Liver (tissue), 9 donors: ENCODE results near the gene SLC7A14. TPM values are rescaled to one million over a fixed set of nuclear protein-coding genes. Genes with fewer than 3 reads are reported as not detected.

ENCODE experiments used
- DNase-seq: peaks from one replicate; pipeline ENCODE4 v3.0.0-alpha.2; 2017; ENCODE audit warnings: low spot score
- H3K27ac ChIP-seq, 2 donors: one replicate each; pipeline ENCODE4 v1.7.0; 2013; ENCODE audit warnings: inconsistent platforms in 2 of 2, low read length in 2 of 2, control low read depth in 1 of 2, low read depth in 1 of 2, mild to moderate bottlenecking in 1 of 2
- H3K27me3 ChIP-seq, 4 donors: one replicate each; pipeline versions ENCODE4 v1.6.1 to v1.7.0; 2013; ENCODE audit warnings: low read length in 3 of 4, inconsistent platforms in 1 of 4, mild to moderate bottlenecking in 1 of 4, moderate library complexity in 1 of 4; ENCODE audit not compliant: control insufficient read depth in 4 of 4, insufficient read depth in 4 of 4
- H3K36me3 ChIP-seq, 4 donors: one replicate each; pipeline versions ENCODE4 v1.6.1 to v1.7.0; 2013; ENCODE audit warnings: low read length in 3 of 4, mild to moderate bottlenecking in 3 of 4, low read depth in 1 of 4, moderate library complexity in 1 of 4; ENCODE audit not compliant: control insufficient read depth in 4 of 4, insufficient read depth in 3 of 4
- H3K4me1 ChIP-seq, 4 donors: one replicate each; pipeline versions ENCODE4 v1.6.1 to v1.7.0; 2013; ENCODE audit warnings: low read length in 3 of 4, mild to moderate bottlenecking in 3 of 4, moderate library complexity in 1 of 4; ENCODE audit not compliant: control insufficient read depth in 4 of 4, insufficient read depth in 4 of 4
- H3K4me3 ChIP-seq, 3 donors: one replicate each; pipeline versions ENCODE4 v1.6.1 to v1.7.0; 2013; ENCODE audit warnings: low read length in 3 of 3, control low read depth in 1 of 3, low read depth in 1 of 3, mild to moderate bottlenecking in 1 of 3
- H3K9ac ChIP-seq, 2 donors: one replicate each; pipeline ENCODE4 v1.7.0; 2013; ENCODE audit warnings: low read length in 2 of 2, mild to moderate bottlenecking in 2 of 2, moderate library complexity in 2 of 2, control low read depth in 1 of 2, low read depth in 1 of 2
- H3K9me3 ChIP-seq, 4 donors: one replicate each; pipeline versions ENCODE4 v1.6.1 to v1.7.0; 2013; ENCODE audit warnings: low read length in 3 of 4; ENCODE audit not compliant: control insufficient read depth in 4 of 4
- EGR1 ChIP-seq, 2 donors: IDR thresholded peaks; 2 replicates each; pipeline ENCODE4 v1.6.1; 2016 to 2018; ENCODE audit warnings: antibody characterized with exemption in 2 of 2, low read depth in 2 of 2
- FOXA1 ChIP-seq: IDR thresholded peaks from 2 replicates; pipeline ENCODE4 v1.6.1; 2016; ENCODE audit warnings: antibody characterized with exemption
- GABPA ChIP-seq, 2 donors: IDR thresholded peaks in 1 of 2; conservative IDR thresholded peaks in 1 of 2; 2 replicates each; pipeline ENCODE4 v1.6.1; 2016; ENCODE audit warnings: antibody characterized with exemption in 2 of 2, mild to moderate bottlenecking in 1 of 2, moderate library complexity in 1 of 2
- HNF4A ChIP-seq, 2 donors: conservative IDR thresholded peaks; 2 replicates each; pipeline ENCODE4 v1.6.1; 2016; ENCODE audit warnings: antibody characterized with exemption in 2 of 2, mild to moderate bottlenecking in 2 of 2
- NR2F2 ChIP-seq: IDR thresholded peaks from 2 replicates; pipeline ENCODE4 v1.6.1; 2016; ENCODE audit warnings: antibody characterized with exemption
- RAD21 ChIP-seq, 2 donors: IDR thresholded peaks; 2 replicates each; pipeline ENCODE4 v1.6.1; 2016; ENCODE audit warnings: antibody characterized with exemption in 2 of 2, mild to moderate bottlenecking in 2 of 2
- SP1 ChIP-seq: IDR thresholded peaks from 2 replicates; pipeline ENCODE4 v1.6.1; 2018; ENCODE audit warnings: antibody characterized with exemption, mild to moderate bottlenecking
- TAF1 ChIP-seq: conservative IDR thresholded peaks from 2 replicates; pipeline ENCODE4 v1.6.1; 2016; ENCODE audit warnings: antibody characterized with exemption, mild to moderate bottlenecking
- WGBS: extraction: QIAGEN DNeasy Blood & Tissue Kit; methylation state at CpG from one replicate; pipeline ENCODE4 v1.1.7; 2013; 5-methylcytosine and 5-hydroxymethylcytosine counted together
- polyA plus RNA-seq, 2 donors: library from polyadenylated mRNA; stranded (reverse) in 1 of 2; unstranded in 1 of 2; fragments of 200-250 nt in 1 of 2; fragments of >200 nt in 1 of 2; fragmentation: Nextera tagmentation in 1 of 2; extraction: Ambion mirVana in 1 of 2; gene quantifications; one replicate each; pipeline versions ENCODE4 v1.2.1 to v1.2.3, GENCODE V29; 2013 to 2015
- total RNA-seq, 2 donors: library from RNA; depleted of rRNA; stranded (reverse); fragments of >200 nt; gene quantifications; one replicate each; pipeline ENCODE4 v1.2.3, GENCODE V29; 2014
- TF ChIP-seq, protein P1 (sequence below): IDR thresholded peaks from 2 replicates; pipeline ENCODE4 v1.6.1; 2016; ENCODE audit warnings: antibody characterized with exemption
- TF ChIP-seq, protein P2 (sequence below): IDR thresholded peaks from 2 replicates; pipeline ENCODE4 v1.6.1; 2016; ENCODE audit warnings: antibody characterized with exemption
- donor health status: healthy.
- donor health status: healthy.
- donor health status: healthy.
- donor health status: healthy.
- donor health status: healthy.

The SLC7A14 gene
- total and polyA plus RNA-seq, 4 donors: under 0.01 to 0.01 (median under 0.01) TPM; not detected in 1

GRCh38 chr3:170502297-170502696 is 83.6 kb downstream of the SLC7A14 start:
- H3K27me3 ChIP-seq: no peaks in the 10 kb centered on the region
- H3K9ac ChIP-seq: no peak overlapping the region
- H3K4me3 ChIP-seq: no peak overlapping the region
- no peaks in the 10 kb centered on the region for H3K9me3 ChIP-seq
- H3K27ac ChIP-seq: no peak overlapping the region
- peaks cover 0 to 5% (median 0%) of the 10 kb centered on the region in 4 donors for H3K4me1 ChIP-seq
- 45% methylated on average over 1 of the region's 1 CpG for WGBS
- DNase-seq: no peak
- H3K36me3 ChIP-seq: no peaks in the 10 kb centered on the region
- no peak for TF ChIP-seq TAF1

DNA sequence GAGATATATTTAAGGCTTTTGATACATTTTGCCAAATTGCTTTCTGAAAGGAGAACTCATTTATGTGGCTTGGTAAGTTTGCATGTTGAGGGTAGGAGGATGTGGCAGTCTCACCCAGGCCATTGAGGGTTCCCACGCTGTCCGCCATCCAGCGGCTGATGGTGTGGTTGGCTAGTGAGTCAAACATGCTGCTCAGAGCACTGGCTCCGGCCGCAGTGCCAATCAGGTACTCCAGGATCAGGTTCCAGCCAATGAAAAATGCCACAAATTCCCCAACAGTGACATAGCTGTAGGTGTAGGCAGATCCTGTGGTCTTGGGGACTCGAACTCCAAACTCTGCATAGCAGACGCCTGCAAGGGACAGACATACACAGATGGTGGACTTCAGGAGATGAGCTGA is 84.9 kb downstream of the SLC7A14 start:
- TF ChIP-seq HNF4A (conservative IDR thresholded peaks at IDR 0.05) (no peak), GABPA (IDR thresholded peaks at IDR 0.05 in 1 of 2, conservative IDR thresholded peaks at IDR 0.05 in 1 of 2) (no peak), RAD21 (IDR thresholded peaks at IDR 0.05) (no peak), FOXA1 (no peak), EGR1 (IDR thresholded peaks at IDR 0.05; ENCODE audit: low read depth in 2 of 2) (no peak), NR2F2 (no peak), SP1 (no peak)
- TF ChIP-seq, protein P1, sequence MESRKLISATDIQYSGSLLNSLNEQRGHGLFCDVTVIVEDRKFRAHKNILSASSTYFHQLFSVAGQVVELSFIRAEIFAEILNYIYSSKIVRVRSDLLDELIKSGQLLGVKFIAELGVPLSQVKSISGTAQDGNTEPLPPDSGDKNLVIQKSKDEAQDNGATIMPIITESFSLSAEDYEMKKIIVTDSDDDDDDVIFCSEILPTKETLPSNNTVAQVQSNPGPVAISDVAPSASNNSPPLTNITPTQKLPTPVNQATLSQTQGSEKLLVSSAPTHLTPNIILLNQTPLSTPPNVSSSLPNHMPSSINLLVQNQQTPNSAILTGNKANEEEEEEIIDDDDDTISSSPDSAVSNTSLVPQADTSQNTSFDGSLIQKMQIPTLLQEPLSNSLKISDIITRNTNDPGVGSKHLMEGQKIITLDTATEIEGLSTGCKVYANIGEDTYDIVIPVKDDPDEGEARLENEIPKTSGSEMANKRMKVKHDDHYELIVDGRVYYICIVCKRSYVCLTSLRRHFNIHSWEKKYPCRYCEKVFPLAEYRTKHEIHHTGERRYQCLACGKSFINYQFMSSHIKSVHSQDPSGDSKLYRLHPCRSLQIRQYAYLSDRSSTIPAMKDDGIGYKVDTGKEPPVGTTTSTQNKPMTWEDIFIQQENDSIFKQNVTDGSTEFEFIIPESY: no peak
- Histone ChIP-seq H3K4me1 (peaks cover 0 to 2% (median 0%) of the 10 kb centered on the region in 4 donors), H3K9me3 (no peaks in the 10 kb centered on the region), H3K27me3 (no peaks in the 10 kb centered on the region), H3K4me3 (no peak overlapping the region), H3K9ac (no peak overlapping the region), H3K27ac (no peak overlapping the region), H3K36me3 (no peaks in the 10 kb centered on the region)
- 94% methylated on average over 7 of the region's 7 CpGs for WGBS
- DNase-seq: no peak

DNA sequence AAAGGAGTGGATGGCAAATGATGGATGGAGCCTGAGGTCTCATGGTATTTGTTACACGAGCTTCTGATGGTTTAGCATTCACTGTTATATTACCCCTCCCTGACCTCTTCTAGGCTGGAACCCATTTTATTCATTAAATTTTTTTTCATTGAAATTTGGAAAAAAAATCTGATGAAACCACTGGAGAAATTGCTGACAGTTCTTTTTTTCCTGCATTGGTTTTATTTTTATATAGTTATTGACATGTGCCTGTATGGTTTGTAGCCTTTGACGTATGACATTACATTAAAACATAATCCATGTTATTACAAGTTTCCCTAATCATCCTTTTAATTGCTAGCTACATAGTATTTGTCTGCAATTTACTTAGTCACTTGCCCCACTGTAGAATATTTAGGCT is 85.4 kb downstream of the SLC7A14 start:
- Histone ChIP-seq H3K36me3 (no peaks in the 10 kb centered on the region), H3K4me3 (no peak overlapping the region), H3K27ac (no peak overlapping the region), H3K4me1 (peaks cover 0 to 2% (median 0%) of the 10 kb centered on the region in 4 donors), H3K9me3 (no peaks in the 10 kb centered on the region), H3K9ac (no peak overlapping the region), H3K27me3 (no peaks in the 10 kb centered on the region)
- TF ChIP-seq EGR1 (IDR thresholded peaks at IDR 0.05; ENCODE audit: low read depth in 2 of 2): no peak
- no peak for TF ChIP-seq HNF4A (conservative IDR thresholded peaks at IDR 0.05)
- TF ChIP-seq GABPA (IDR thresholded peaks at IDR 0.05 in 1 of 2, conservative IDR thresholded peaks at IDR 0.05 in 1 of 2): no peak
- TF ChIP-seq, protein P1: no peak
- TF ChIP-seq, protein P2, sequence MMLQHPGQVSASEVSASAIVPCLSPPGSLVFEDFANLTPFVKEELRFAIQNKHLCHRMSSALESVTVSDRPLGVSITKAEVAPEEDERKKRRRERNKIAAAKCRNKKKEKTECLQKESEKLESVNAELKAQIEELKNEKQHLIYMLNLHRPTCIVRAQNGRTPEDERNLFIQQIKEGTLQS: no peak
- no peak for TF ChIP-seq SP1
- 91% methylated on average over 2 of the region's 2 CpGs for WGBS
- no peak for DNase-seq
